GM12865 (cell line): ENCODE data around the gene CCR8.
"Not testable (repeated sequence)": the region's sequence is repeated elsewhere in the genome, so short reads cannot be mapped to it uniquely, and the experiment has no call there.

Source experiments
- DNase-seq: peaks from one replicate; pipeline ENCODE4 v3.0.0; 2010; ENCODE audit warnings: low read depth
- H3K4me3 ChIP-seq: 2 replicates; pipeline ENCODE4 v1.5.1; 2011; ENCODE audit warnings: mild to moderate bottlenecking, low read depth, low read length, control low read depth
- CTCF ChIP-seq: IDR thresholded peaks from 2 replicates; pipeline ENCODE4 v1.5.1; 2011; ENCODE audit warnings: low read length, control low read depth, low read depth, inconsistent platforms; ENCODE audit not compliant: insufficient read depth; ENCODE audit errors: missing control alignments

The CCR8 gene

GRCh38 chr3:39302178-39302577, 27.3 kb upstream of the CCR8 start:
- DNase-seq = no peak
- no peak for TF ChIP-seq CTCF
- no peak overlapping the region for H3K4me3 ChIP-seq

- H3K4me3 ChIP-seq = no peak overlapping the region
- TF ChIP-seq CTCF = no peak
- no peak for DNase-seq
Observed at GRCh38 chr3:39313289-39313688, 16.2 kb upstream of the CCR8 start.

GRCh38 chr3:39315420-39315819, 14.1 kb upstream of the CCR8 start:
- DNase-seq = no peak
- H3K4me3 ChIP-seq = no peak overlapping the region
- TF ChIP-seq CTCF = no peak

DNA sequence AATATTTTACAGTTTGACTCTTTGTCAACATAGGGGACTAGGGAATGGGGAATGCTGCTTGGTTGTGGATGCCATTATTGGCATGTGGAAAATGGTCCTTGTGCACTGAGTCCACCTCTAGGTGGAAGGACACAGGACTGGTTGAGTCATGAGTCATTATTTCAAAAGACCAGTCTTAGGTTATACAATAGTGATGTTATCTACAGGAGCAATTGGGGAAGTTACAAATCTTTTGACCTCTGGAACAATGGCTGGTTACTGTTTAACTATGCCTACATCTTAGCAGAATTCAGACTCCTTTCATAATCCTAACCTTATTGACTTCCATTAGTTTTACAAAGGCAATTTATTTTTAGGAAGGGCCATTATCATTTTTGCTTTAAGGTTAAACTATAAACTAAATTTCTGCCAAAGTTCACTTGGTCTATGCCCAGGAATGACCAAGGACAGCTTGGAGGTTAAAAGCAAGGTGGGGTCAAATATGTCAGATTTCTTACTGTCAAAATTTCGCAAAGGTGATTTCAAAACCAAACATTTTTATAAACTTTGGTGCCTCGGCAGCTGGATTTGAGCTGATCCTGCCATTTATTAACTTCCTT, 11.8 kb upstream of the CCR8 start:
- DNase-seq = no peak
- no peak overlapping the region for H3K4me3 ChIP-seq
- no peak for TF ChIP-seq CTCF

- DNase-seq = no peak
- no peak for TF ChIP-seq CTCF
- no peak overlapping the region for H3K4me3 ChIP-seq
Observed at GRCh38 chr3:39318301-39318700, 11.2 kb upstream of the CCR8 start.

DNA sequence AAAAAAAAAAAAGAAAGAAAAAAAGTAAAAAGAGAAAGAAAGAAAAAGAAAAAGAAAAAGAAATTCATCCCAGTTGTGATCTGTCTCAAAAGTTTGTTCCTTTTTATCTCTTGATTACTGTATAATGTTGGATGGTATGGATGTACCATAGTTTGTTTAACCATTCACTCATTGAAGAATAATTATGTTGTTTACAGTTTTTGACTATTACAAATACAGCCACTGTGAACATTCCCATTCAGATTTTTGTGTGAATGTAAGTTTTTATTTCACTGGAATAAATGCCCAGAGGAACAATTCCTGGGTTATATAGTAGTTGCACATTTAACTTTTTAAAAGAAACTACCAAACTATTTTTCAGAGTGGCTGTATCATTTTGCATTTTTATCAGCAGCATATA, 10.3 kb upstream of the CCR8 start:
- no peak for DNase-seq
- no peak for TF ChIP-seq CTCF
- H3K4me3 ChIP-seq = no peak overlapping the region

- DNase-seq = peak; percentile 39
Observed at GRCh38 chr3:39321574-39321983, 7.9 kb upstream of the CCR8 start.

GRCh38 chr3:39322209-39322715, 7.2 kb upstream of the CCR8 start:
- H3K4me3 ChIP-seq, DNase-seq: not testable (repeated sequence)

More at GRCh38 chr3:39321574-39321983, 7.9 kb upstream of the CCR8 start:
- H3K4me3 ChIP-seq = not testable (repeated sequence)
